GM12878 (cell line): ENCODE measurements around the gene GPR68. TPM values are rescaled to one million over a fixed set of nuclear protein-coding genes. Genes with fewer than 3 reads are reported as not detected.
A peak's percentile ranks its signal among the peaks of the same experiment; 100 is the strongest.

Experiments
- ASH2L ChIP-seq: fragments of 300-600, 200-600 bp; sonication (generic); IDR thresholded peaks from 2 replicates; pipeline ENCODE4 v1.6.1; 2017; ENCODE audit warnings: low read depth, mild to moderate bottlenecking, borderline replicate concordance
- BRCA1 ChIP-seq: IDR thresholded peaks from 2 replicates; pipeline ENCODE4 v1.6.1; 2011; ENCODE audit warnings: low read depth, low read length, improper control_type of control experiment
- CBX3 ChIP-seq: fragments of 200-600 bp; sonication (generic); IDR thresholded peaks from 2 replicates; pipeline ENCODE4 v1.6.1; 2016; ENCODE audit warnings: low read depth, borderline replicate concordance
- CHD1 ChIP-seq: IDR thresholded peaks from 2 replicates; pipeline ENCODE4 v1.6.1; 2012; ENCODE audit warnings: low read depth, low read length, improper control_type of control experiment
- CTCF ChIP-seq, 3 experiments: IDR thresholded peaks in 2 of 3; conservative IDR thresholded peaks in 1 of 3; 2 replicates each; pipeline ENCODE4 v1.5.1; 2011; ENCODE audit warnings: low read depth in 3 of 3, low read length in 3 of 3, mild to moderate bottlenecking in 3 of 3, control low read depth in 2 of 3, moderate library complexity in 2 of 3, inconsistent platforms in 1 of 3, mixed read lengths in 1 of 3; ENCODE audit not compliant: control insufficient read depth in 2 of 3, insufficient read depth in 1 of 3; ENCODE audit errors: extremely low read depth in 1 of 3
- FOS ChIP-seq: IDR thresholded peaks from 3 replicates; pipeline ENCODE4 v1.6.1; 2011; ENCODE audit warnings: borderline replicate concordance; ENCODE audit not compliant: insufficient read length; ENCODE audit errors: extremely low read depth
- JUND ChIP-seq: IDR thresholded peaks from 2 replicates; pipeline ENCODE4 v1.6.1; 2012; ENCODE audit warnings: low read depth, mild to moderate bottlenecking, low read length, improper control_type of control experiment, moderate library complexity
- KDM1A ChIP-seq: fragments of 200-600 bp; sonication (generic); IDR thresholded peaks from 2 replicates; pipeline ENCODE4 v1.6.1; 2016; ENCODE audit warnings: borderline replicate concordance
- NFXL1 ChIP-seq: fragments of 450-650 bp; IDR thresholded peaks from 2 replicates; pipeline ENCODE4 v1.6.1; 2017; ENCODE audit warnings: antibody characterized with exemption, mild to moderate bottlenecking, borderline replicate concordance
- PML ChIP-seq: IDR thresholded peaks from 2 replicates; pipeline ENCODE4 v1.6.1; 2012; ENCODE audit warnings: low read length, inconsistent platforms
- SMC3 ChIP-seq: IDR thresholded peaks from 2 replicates; pipeline ENCODE4 v1.6.1; 2011; ENCODE audit warnings: low read length, improper control_type of control experiment, borderline replicate concordance
- SREBF1 ChIP-seq: IDR thresholded peaks from 2 replicates; pipeline ENCODE4 v1.6.1; 2012; ENCODE audit warnings: mild to moderate bottlenecking, low read length
- ZBTB4 ChIP-seq: fragments of 450-650 bp; formaldehyde crosslinking; IDR thresholded peaks from 2 replicates; pipeline ENCODE4 v1.4.0; 2022; ENCODE audit warnings: mild to moderate bottlenecking, moderate library complexity
- ZNF207 ChIP-seq: fragments of 450-650 bp; IDR thresholded peaks from 2 replicates; pipeline ENCODE4 v1.6.1; 2014; ENCODE audit warnings: antibody characterized with exemption, mild to moderate bottlenecking, borderline replicate concordance
- ZZZ3 ChIP-seq: IDR thresholded peaks from 2 replicates; pipeline ENCODE4 v1.6.1; 2011; ENCODE audit warnings: low read depth; ENCODE audit not compliant: control insufficient read depth, insufficient read length
- polyA plus RNA-seq, 11 experiments: library from polyadenylated mRNA; depleted of rRNA in 4 of 11; unstranded in 6 of 11; stranded (reverse) in 5 of 11; fragments of >200 nt; fragmentation: Nextera tagmentation in 4 of 11; fragmentation: Illumina TruSeq in 1 of 11; extraction: Ambion mirVana in 4 of 11; extraction: Trizol in 1 of 11; gene quantifications; 1 replicate in 1 of 11; 2 replicates in 10 of 11; pipeline versions ENCODE4 v1.2.1 to v1.2.3, GENCODE V29; 2011 to 2016; ENCODE audit warnings: inconsistent platforms in 2 of 11, missing spikeins in 2 of 11, low read depth in 1 of 11
- total RNA-seq, 4 experiments: library from RNA; depleted of rRNA in 3 of 4; stranded (reverse); fragments of >200 nt in 3 of 4; fragmentation: Illumina TruSeq in 1 of 4; extraction: Trizol in 1 of 4; gene quantifications; 2 replicates each; pipeline versions ENCODE4 v1.2.1 to v1.2.3, GENCODE V29; 2013 to 2021
- TF ChIP-seq, protein P1 (sequence below): IDR thresholded peaks from 2 replicates; pipeline ENCODE4 v1.6.1; 2012; ENCODE audit warnings: low read depth, low read length, improper control_type of control experiment
- TF ChIP-seq, protein P2 (sequence below): IDR thresholded peaks from 2 replicates; pipeline ENCODE4 v1.6.1; 2012; ENCODE audit warnings: improper control_type of control experiment, low read depth, low read length; ENCODE audit not compliant: insufficient replicate concordance

Gene GPR68
- total and polyA plus RNA-seq, 10 of the 15 experiments (the other 5 are each of a cell fraction or from before 2014, with no cell fraction given): 0.06 to 3.4 (median 1.8) TPM

GRCh38 chr14:91228112-91229004, 16.1 kb downstream of the GPR68 start (continued):
- TF ChIP-seq JUND (no peak), SREBF1 (no peak), KDM1A (no peak), ASH2L (no peak), ZZZ3 (no peak), CTCF (IDR thresholded peaks at IDR 0.05 in 2 of 3, conservative IDR thresholded peaks at IDR 0.05 in 1 of 3; ENCODE audit: control insufficient read depth in 2 of 3, extremely low read depth in 1 of 3, insufficient read depth in 1 of 3, low read depth in 3 of 3, low read length in 3 of 3) (no peak), CHD1 (no peak), ZNF207 (peak; percentile 27; the same call in 1 of the 2 replicates), NFXL1 (no peak), BRCA1 (no peak), FOS (no peak), ZBTB4 (CRISPR knock-in tag) (no peak), SMC3 (no peak), PML (peak; percentile 56; the same call in 1 of the 2 replicates), CBX3 (no peak)
- TF ChIP-seq, protein P1, sequence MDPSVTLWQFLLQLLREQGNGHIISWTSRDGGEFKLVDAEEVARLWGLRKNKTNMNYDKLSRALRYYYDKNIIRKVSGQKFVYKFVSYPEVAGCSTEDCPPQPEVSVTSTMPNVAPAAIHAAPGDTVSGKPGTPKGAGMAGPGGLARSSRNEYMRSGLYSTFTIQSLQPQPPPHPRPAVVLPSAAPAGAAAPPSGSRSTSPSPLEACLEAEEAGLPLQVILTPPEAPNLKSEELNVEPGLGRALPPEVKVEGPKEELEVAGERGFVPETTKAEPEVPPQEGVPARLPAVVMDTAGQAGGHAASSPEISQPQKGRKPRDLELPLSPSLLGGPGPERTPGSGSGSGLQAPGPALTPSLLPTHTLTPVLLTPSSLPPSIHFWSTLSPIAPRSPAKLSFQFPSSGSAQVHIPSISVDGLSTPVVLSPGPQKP: no peak
- TF ChIP-seq, protein P2, sequence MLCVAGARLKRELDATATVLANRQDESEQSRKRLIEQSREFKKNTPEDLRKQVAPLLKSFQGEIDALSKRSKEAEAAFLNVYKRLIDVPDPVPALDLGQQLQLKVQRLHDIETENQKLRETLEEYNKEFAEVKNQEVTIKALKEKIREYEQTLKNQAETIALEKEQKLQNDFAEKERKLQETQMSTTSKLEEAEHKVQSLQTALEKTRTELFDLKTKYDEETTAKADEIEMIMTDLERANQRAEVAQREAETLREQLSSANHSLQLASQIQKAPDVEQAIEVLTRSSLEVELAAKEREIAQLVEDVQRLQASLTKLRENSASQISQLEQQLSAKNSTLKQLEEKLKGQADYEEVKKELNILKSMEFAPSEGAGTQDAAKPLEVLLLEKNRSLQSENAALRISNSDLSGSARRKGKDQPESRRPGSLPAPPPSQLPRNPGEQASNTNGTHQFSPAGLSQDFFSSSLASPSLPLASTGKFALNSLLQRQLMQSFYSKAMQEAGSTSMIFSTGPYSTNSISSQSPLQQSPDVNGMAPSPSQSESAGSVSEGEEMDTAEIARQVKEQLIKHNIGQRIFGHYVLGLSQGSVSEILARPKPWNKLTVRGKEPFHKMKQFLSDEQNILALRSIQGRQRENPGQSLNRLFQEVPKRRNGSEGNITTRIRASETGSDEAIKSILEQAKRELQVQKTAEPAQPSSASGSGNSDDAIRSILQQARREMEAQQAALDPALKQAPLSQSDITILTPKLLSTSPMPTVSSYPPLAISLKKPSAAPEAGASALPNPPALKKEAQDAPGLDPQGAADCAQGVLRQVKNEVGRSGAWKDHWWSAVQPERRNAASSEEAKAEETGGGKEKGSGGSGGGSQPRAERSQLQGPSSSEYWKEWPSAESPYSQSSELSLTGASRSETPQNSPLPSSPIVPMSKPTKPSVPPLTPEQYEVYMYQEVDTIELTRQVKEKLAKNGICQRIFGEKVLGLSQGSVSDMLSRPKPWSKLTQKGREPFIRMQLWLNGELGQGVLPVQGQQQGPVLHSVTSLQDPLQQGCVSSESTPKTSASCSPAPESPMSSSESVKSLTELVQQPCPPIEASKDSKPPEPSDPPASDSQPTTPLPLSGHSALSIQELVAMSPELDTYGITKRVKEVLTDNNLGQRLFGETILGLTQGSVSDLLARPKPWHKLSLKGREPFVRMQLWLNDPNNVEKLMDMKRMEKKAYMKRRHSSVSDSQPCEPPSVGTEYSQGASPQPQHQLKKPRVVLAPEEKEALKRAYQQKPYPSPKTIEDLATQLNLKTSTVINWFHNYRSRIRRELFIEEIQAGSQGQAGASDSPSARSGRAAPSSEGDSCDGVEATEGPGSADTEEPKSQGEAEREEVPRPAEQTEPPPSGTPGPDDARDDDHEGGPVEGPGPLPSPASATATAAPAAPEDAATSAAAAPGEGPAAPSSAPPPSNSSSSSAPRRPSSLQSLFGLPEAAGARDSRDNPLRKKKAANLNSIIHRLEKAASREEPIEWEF: no peak
